IPS-NIHi11 (cell line): Measurements from ENCODE around the gene PIK3R4.

Experiments
- DNase-seq: peaks from one replicate; pipeline ENCODE4 v3.0.0; 2012; ENCODE audit warnings: mixed read lengths, low spot score

Gene PIK3R4

GRCh38 chr3:130746246-130747039, at the start of gene PIK3R4:
Gene PIK3R4, minus strand, starts transcription at chr3:130746829. Its CDS starts 1,611 bp downstream, at chr3:130745218.
- DNase-seq = peak; percentile 95

GRCh38 chr3:130795396-130795795, 48.8 kb upstream of the PIK3R4 start:
- no peak for DNase-seq

GRCh38 chr3:130792246-130792645, 45.6 kb upstream of the PIK3R4 start:
- no peak for DNase-seq

- DNase-seq = no peak
Observed at GRCh38 chr3:130789782-130790322, 43.2 kb upstream of the PIK3R4 start.

- DNase-seq = peak; percentile 13
Observed at GRCh38 chr3:130787422-130788068, 40.9 kb upstream of the PIK3R4 start.

GRCh38 chr3:130786306-130786705, 39.7 kb upstream of the PIK3R4 start:
- no peak for DNase-seq

- DNase-seq = no peak
Observed at GRCh38 chr3:130783629-130784028, 37.0 kb upstream of the PIK3R4 start.

GRCh38 chr3:130779486-130779885, 32.9 kb upstream of the PIK3R4 start:
- DNase-seq = no peak

- DNase-seq = no peak
Observed at GRCh38 chr3:130779031-130779430, 32.4 kb upstream of the PIK3R4 start.

GRCh38 chr3:130773366-130773765, 26.7 kb upstream of the PIK3R4 start:
- DNase-seq = no peak

GRCh38 chr3:130772129-130772528, 25.5 kb upstream of the PIK3R4 start:
- DNase-seq = no peak

GRCh38 chr3:130770644-130771043, 24.0 kb upstream of the PIK3R4 start:
- no peak for DNase-seq

- no peak for DNase-seq
Observed at GRCh38 chr3:130761730-130762311, 15.2 kb upstream of the PIK3R4 start.

- DNase-seq = no peak
Observed at GRCh38 chr3:130760922-130761321, 14.3 kb upstream of the PIK3R4 start.

GRCh38 chr3:130759692-130760338, 13.2 kb upstream of the PIK3R4 start:
- peak; percentile 43 for DNase-seq

- no peak for DNase-seq
Observed at GRCh38 chr3:130758624-130759369, 12.2 kb upstream of the PIK3R4 start.

- DNase-seq = no peak
Observed at GRCh38 chr3:130757611-130758150, 11.1 kb upstream of the PIK3R4 start.

GRCh38 chr3:130755666-130756065, 9.0 kb upstream of the PIK3R4 start:
- peak; percentile 17 for DNase-seq

GRCh38 chr3:130748981-130749380, 2.4 kb upstream of the PIK3R4 start:
- no peak for DNase-seq

GRCh38 chr3:130748467-130748861, 1.8 kb upstream of the PIK3R4 start:
- DNase-seq = no peak

GRCh38 chr3:130743354-130743753, 3.3 kb downstream of the PIK3R4 start:
- DNase-seq = no peak
